ENCODE results near the gene MORC3.
"Not testable (repeated sequence)": the region's sequence is repeated elsewhere in the genome, so short reads cannot be mapped to it uniquely, and the experiment has no call there.

Gene MORC3

DNA sequence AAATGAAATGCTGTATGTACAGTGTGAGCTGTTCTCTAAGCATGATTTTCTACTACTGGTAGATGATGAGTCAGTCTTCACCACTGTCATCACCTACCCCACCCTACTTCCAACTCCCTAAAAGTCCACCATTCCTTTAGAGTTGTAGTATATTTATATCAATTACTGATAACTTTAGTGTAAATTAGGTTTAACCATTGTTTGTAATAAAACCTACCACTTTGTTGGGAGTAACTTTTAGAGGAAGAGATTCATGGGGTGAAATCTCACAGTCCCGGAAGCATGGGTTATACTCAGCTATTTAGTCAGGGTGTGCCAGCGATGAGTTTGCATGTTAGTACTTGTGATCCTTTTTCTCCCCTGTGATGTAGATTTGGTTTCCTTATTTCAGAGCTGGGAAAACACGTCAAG lies 17.1 kb downstream of the MORC3 start:
- Histone ChIP-seq H3K4me1 (ENCODE audit: control insufficient read depth, low read length) (no peaks in the 10 kb centered on the region), H4K20me1 (ENCODE audit: control insufficient read depth, insufficient read depth, low read depth, low read length) (peaks cover 3% of the 10 kb centered on the region; the same call in 1 of the 2 replicates), H3K9me2 (replicated peaks; ENCODE audit: control insufficient read depth, low read length) (no peaks in the 10 kb centered on the region), H3K4me2 (ENCODE audit: low read length) (no peak overlapping the region), H3K27ac (ENCODE audit: low read depth, low read length) (no peak overlapping the region), H3K27me3 (ENCODE audit: control insufficient read depth, low read length) (no peaks in the 10 kb centered on the region), H3K36me3 (ENCODE audit: control insufficient read depth, low read length) (peaks cover 33% of the 10 kb centered on the region), H3K4me3 (ENCODE audit: low read length) (no peak overlapping the region), H3F3A (ENCODE audit: control insufficient read depth, insufficient read depth) (no peaks in the 10 kb centered on the region), H3K79me2 (ENCODE audit: control insufficient read depth, low read length) (peaks cover 18% of the 10 kb centered on the region), H3K9me3 (ENCODE audit: control insufficient read depth, insufficient read depth, low read length) (no peaks in the 10 kb centered on the region)
- TF ChIP-seq CTCF (IDR thresholded peaks at IDR 0.05; ENCODE audit: low read depth, low read length, poor library complexity, severe bottlenecking) (no peak), EZH2phosphoT487 (IDR thresholded peaks at IDR 0.05; ENCODE audit: borderline replicate concordance, low read length) (no peak)

DNA sequence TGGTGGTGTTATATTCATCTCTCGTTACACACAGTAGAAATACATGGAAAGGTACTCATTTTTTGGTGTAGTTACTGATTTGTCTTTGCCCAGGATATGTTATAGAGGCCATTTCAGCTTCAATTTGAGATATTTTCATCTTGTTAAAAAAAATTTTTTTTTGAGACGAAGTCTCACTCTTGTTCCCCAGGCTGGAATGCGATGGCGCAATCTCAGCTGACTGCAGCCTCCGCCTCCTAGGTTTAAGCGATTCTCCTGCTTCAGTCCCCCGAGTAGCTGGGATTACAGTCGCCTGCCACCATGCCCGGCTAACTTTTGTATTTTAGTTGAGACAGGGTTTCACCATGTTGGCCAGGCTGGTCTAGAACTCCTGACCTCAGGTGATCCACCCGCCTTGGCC lies 19.0 kb downstream of the MORC3 start:
- TF ChIP-seq EZH2phosphoT487 (IDR thresholded peaks at IDR 0.05; ENCODE audit: borderline replicate concordance, low read length) (no peak), CTCF (IDR thresholded peaks at IDR 0.05; ENCODE audit: low read depth, low read length, poor library complexity, severe bottlenecking) (no peak)
- no peaks in the 10 kb centered on the region for H3K27me3 ChIP-seq (ENCODE audit: control insufficient read depth, low read length)
- no peaks in the 10 kb centered on the region for H3K9me3 ChIP-seq (ENCODE audit: control insufficient read depth, insufficient read depth, low read length)
- peaks cover 4% of the 10 kb centered on the region; the same call in 1 of the 2 replicates for H3K79me2 ChIP-seq (ENCODE audit: control insufficient read depth, low read length)
- peaks cover 36% of the 10 kb centered on the region for H3K36me3 ChIP-seq (ENCODE audit: control insufficient read depth, low read length)
- no peak overlapping the region for H3K4me3 ChIP-seq (ENCODE audit: low read length)
- H3F3A ChIP-seq (ENCODE audit: control insufficient read depth, insufficient read depth) = no peaks in the 10 kb centered on the region
- H3K4me2 ChIP-seq (ENCODE audit: low read length) = no peak overlapping the region
- no peaks in the 10 kb centered on the region for H4K20me1 ChIP-seq (ENCODE audit: control insufficient read depth, insufficient read depth, low read depth, low read length)
- H3K4me1 ChIP-seq (ENCODE audit: control insufficient read depth, low read length) = no peaks in the 10 kb centered on the region
- no peak overlapping the region for H3K27ac ChIP-seq (ENCODE audit: low read depth, low read length)
- H3K9me2 ChIP-seq (replicated peaks; ENCODE audit: control insufficient read depth, low read length) = no peaks in the 10 kb centered on the region

- H3K36me3 ChIP-seq (ENCODE audit: control insufficient read depth, low read length) = peaks cover 57% of the 10 kb centered on the region
- not testable (repeated sequence) for H4K20me1 ChIP-seq (ENCODE audit: control insufficient read depth, insufficient read depth, low read depth, low read length); H3K27ac ChIP-seq (ENCODE audit: low read depth, low read length); H3K79me2 ChIP-seq (ENCODE audit: control insufficient read depth, low read length); H3K4me1 ChIP-seq (ENCODE audit: control insufficient read depth, low read length); H3K4me3 ChIP-seq (ENCODE audit: low read length); H3K27me3 ChIP-seq (ENCODE audit: control insufficient read depth, low read length); H3K4me2 ChIP-seq (ENCODE audit: low read length); H3K9me3 ChIP-seq (ENCODE audit: control insufficient read depth, insufficient read depth, low read length); H3F3A ChIP-seq (ENCODE audit: control insufficient read depth, insufficient read depth); H3K9me2 ChIP-seq (replicated peaks; ENCODE audit: control insufficient read depth, low read length)
Measured at GRCh38 chr21:36342581-36342980, 22.6 kb downstream of the MORC3 start.

GRCh38 chr21:36344931-36345330 lies 24.9 kb downstream of the MORC3 start:
- no peaks in the 10 kb centered on the region for H3K9me3 ChIP-seq (ENCODE audit: control insufficient read depth, insufficient read depth, low read length)
- H3K4me2 ChIP-seq (ENCODE audit: low read length) = no peak overlapping the region
- H4K20me1 ChIP-seq (ENCODE audit: control insufficient read depth, insufficient read depth, low read depth, low read length) = no peaks in the 10 kb centered on the region
- no peaks in the 10 kb centered on the region for H3F3A ChIP-seq (ENCODE audit: control insufficient read depth, insufficient read depth)
- peaks cover 50% of the 10 kb centered on the region for H3K36me3 ChIP-seq (ENCODE audit: control insufficient read depth, low read length)
- H3K4me3 ChIP-seq (ENCODE audit: low read length) = no peak overlapping the region
- no peaks in the 10 kb centered on the region for H3K27me3 ChIP-seq (ENCODE audit: control insufficient read depth, low read length)
- H3K9me2 ChIP-seq (replicated peaks; ENCODE audit: control insufficient read depth, low read length) = no peaks in the 10 kb centered on the region
- TF ChIP-seq EZH2phosphoT487 (IDR thresholded peaks at IDR 0.05; ENCODE audit: borderline replicate concordance, low read length) (no peak), CTCF (IDR thresholded peaks at IDR 0.05; ENCODE audit: low read depth, low read length, poor library complexity, severe bottlenecking) (no peak)
- no peaks in the 10 kb centered on the region for H3K4me1 ChIP-seq (ENCODE audit: control insufficient read depth, low read length)
- no peak overlapping the region for H3K27ac ChIP-seq (ENCODE audit: low read depth, low read length)
- no peaks in the 10 kb centered on the region for H3K79me2 ChIP-seq (ENCODE audit: control insufficient read depth, low read length)
